OCI-LY3 (cell line): ENCODE results near the gene VBP1.

Source experiments
- EZH2phosphoT487 ChIP-seq: fragments of 200-600 bp; shearing (Covaris generic); IDR thresholded peaks from 2 replicates; pipeline ENCODE4 v1.6.1; 2018; ENCODE audit warnings: antibody characterized with exemption, mixed run types, low read depth
- TF ChIP-seq, protein P1 (sequence below): fragments of 200-600, 300-600 bp; sonication (generic); IDR thresholded peaks from 2 replicates; pipeline ENCODE4 v1.5.1; 2014; ENCODE audit warnings: antibody characterized with exemption, low read length, low read depth

- TF ChIP-seq, protein P1, sequence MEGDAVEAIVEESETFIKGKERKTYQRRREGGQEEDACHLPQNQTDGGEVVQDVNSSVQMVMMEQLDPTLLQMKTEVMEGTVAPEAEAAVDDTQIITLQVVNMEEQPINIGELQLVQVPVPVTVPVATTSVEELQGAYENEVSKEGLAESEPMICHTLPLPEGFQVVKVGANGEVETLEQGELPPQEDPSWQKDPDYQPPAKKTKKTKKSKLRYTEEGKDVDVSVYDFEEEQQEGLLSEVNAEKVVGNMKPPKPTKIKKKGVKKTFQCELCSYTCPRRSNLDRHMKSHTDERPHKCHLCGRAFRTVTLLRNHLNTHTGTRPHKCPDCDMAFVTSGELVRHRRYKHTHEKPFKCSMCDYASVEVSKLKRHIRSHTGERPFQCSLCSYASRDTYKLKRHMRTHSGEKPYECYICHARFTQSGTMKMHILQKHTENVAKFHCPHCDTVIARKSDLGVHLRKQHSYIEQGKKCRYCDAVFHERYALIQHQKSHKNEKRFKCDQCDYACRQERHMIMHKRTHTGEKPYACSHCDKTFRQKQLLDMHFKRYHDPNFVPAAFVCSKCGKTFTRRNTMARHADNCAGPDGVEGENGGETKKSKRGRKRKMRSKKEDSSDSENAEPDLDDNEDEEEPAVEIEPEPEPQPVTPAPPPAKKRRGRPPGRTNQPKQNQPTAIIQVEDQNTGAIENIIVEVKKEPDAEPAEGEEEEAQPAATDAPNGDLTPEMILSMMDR, result no peak
- TF ChIP-seq EZH2phosphoT487, result no peak
These were observed 14.9 kb downstream of the VBP1 start for GRCh38 chrX:155231163-155231562.
